H1 (cell line): ENCODE results near the gene TLR7. TPM values are rescaled to one million over a fixed set of nuclear protein-coding genes. Genes with fewer than 3 reads are reported as not detected.

Source experiments
- CTCF ChIA-PET: fragments of 300-600 bp; sonication (Branson Sonifier 250); formaldehyde crosslinking; loops from one replicate; lab custom pipeline; 2021; ENCODE audit not compliant: partially characterized antibody; lab: Charles Lee
- POLR2A ChIA-PET: fragments of 300-600 bp; sonication (Branson Sonifier 250); formaldehyde crosslinking; loops from one replicate; lab custom pipeline; 2021; ENCODE audit warnings: inconsistent platforms; ENCODE audit not compliant: partially characterized antibody; lab: Charles Lee
- DNase-seq, 2 experiments: peaks; one replicate each; pipeline versions ENCODE4 v3.0.0 to v3.0.0-alpha.2; 2010 to 2022; ENCODE audit warnings: low spot score in 2 of 2, low read depth in 1 of 2, mixed read lengths in 1 of 2
- FAIRE-seq: peaks from 2 replicates; lab custom pipeline; 2011; peaks lifted over from hg19 to GRCh38; lab: Jason Lieb, UNC
- H2AFZ ChIP-seq: 2 replicates; pipeline ENCODE4 v1.8.1; 2012; ENCODE audit warnings: low read length, inconsistent platforms
- H2AK5ac ChIP-seq: 2 replicates; pipeline ENCODE4 v1.6.1; 2013; ENCODE audit warnings: low read depth, low read length
- H2BK120ac ChIP-seq: replicated peaks from 2 replicates; pipeline ENCODE3; 2013; ENCODE audit warnings: low read depth, low read length, inconsistent platforms
- H2BK12ac ChIP-seq: 2 replicates; pipeline ENCODE4 v1.6.1; 2013; ENCODE audit warnings: low read depth, low read length
- H2BK15ac ChIP-seq: 2 replicates; pipeline ENCODE4 v1.6.1; 2013; ENCODE audit warnings: low read length
- H2BK20ac ChIP-seq: 2 replicates; pipeline ENCODE4 v1.6.1; 2013; ENCODE audit warnings: low read length
- H2BK5ac ChIP-seq: 2 replicates; pipeline ENCODE4 v1.6.1; 2013; ENCODE audit warnings: low read depth, low read length
- H3K14ac ChIP-seq: 2 replicates; pipeline ENCODE4 v1.6.1; 2013; ENCODE audit warnings: inconsistent platforms; ENCODE audit not compliant: insufficient read length
- H3K18ac ChIP-seq: 2 replicates; pipeline ENCODE4 v1.6.1; 2013; ENCODE audit warnings: low read length; ENCODE audit errors: extremely low read depth
- H3K23ac ChIP-seq: 2 replicates; pipeline ENCODE4 v1.6.1; 2013; ENCODE audit warnings: inconsistent platforms; ENCODE audit not compliant: insufficient read length
- H3K23me2 ChIP-seq: 2 replicates; pipeline ENCODE4 v1.6.1; 2013; ENCODE audit warnings: low read depth, low read length
- H3K27ac ChIP-seq: 2 replicates; pipeline ENCODE4 v1.6.1; 2011; ENCODE audit warnings: low read depth, low read length, inconsistent platforms
- H3K27me3 ChIP-seq, 4 experiments: replicated peaks in 1 of 4; 1 replicate in 1 of 4; 2 replicates in 3 of 4; pipeline versions ENCODE4 v1.6.1 to v1.8.1; 2011 to 2013; ENCODE audit warnings: low read length in 3 of 4, mild to moderate bottlenecking in 3 of 4, inconsistent platforms in 2 of 4, mixed read lengths in 2 of 4, moderate library complexity in 1 of 4; ENCODE audit not compliant: control insufficient read depth in 3 of 4, insufficient read depth in 3 of 4; ENCODE audit errors: extremely low read depth in 1 of 4
- H3K36me3 ChIP-seq, 4 experiments: 2 replicates each; pipeline versions ENCODE4 v1.6.1 to v1.8.1; 2011 to 2013; ENCODE audit warnings: mild to moderate bottlenecking in 4 of 4, low read length in 3 of 4, moderate library complexity in 2 of 4, control low read depth in 1 of 4, inconsistent platforms in 1 of 4; ENCODE audit not compliant: insufficient read depth in 4 of 4, control insufficient read depth in 2 of 4
- H3K4ac ChIP-seq: replicated peaks from 2 replicates; pipeline ENCODE3; 2013; ENCODE audit warnings: low read length, low read depth, mixed read lengths, inconsistent platforms; ENCODE audit not compliant: insufficient read length
- H3K4me1 ChIP-seq, 4 experiments: replicated peaks in 1 of 4; 1 replicate in 1 of 4; 2 replicates in 3 of 4; pipeline versions ENCODE4 v1.6.1 to v1.8.1; 2011 to 2013; ENCODE audit warnings: low read length in 3 of 4, inconsistent platforms in 2 of 4, mixed read lengths in 1 of 4; ENCODE audit not compliant: insufficient read depth in 4 of 4, control insufficient read depth in 3 of 4
- H3K4me2 ChIP-seq, 2 experiments: 2 replicates each; pipeline versions ENCODE4 v1.6.1 to v1.8.1; 2011 to 2013; ENCODE audit warnings: low read depth in 2 of 2, low read length in 2 of 2, control low read depth in 1 of 2, inconsistent platforms in 1 of 2, mild to moderate bottlenecking in 1 of 2; ENCODE audit not compliant: insufficient read depth in 1 of 2
- H3K4me3 ChIP-seq, 4 experiments: fragments of 200-600, 300-600 bp in 1 of 4; sonication (generic), shearing (Covaris generic), sonication (Bioruptor Twin) in 1 of 4; 2 replicates each; pipeline versions ENCODE4 v1.5.1 to v1.8.1; 2011 to 2016; ENCODE audit warnings: low read length in 4 of 4, low read depth in 3 of 4, control low read depth in 2 of 4, inconsistent platforms in 2 of 4, mild to moderate bottlenecking in 2 of 4, mixed read lengths in 1 of 4, moderate library complexity in 1 of 4; ENCODE audit not compliant: insufficient read depth in 2 of 4; ENCODE audit errors: extremely low read depth in 1 of 4
- H3K56ac ChIP-seq: replicated peaks from 2 replicates; pipeline ENCODE3; 2013; ENCODE audit warnings: low read depth, mild to moderate bottlenecking, mixed read lengths, low read length, inconsistent platforms; ENCODE audit not compliant: insufficient read length
- H3K79me1 ChIP-seq: 2 replicates; pipeline ENCODE4 v1.6.1; 2013; ENCODE audit warnings: low read depth, low read length, control low read depth
- H3K79me2 ChIP-seq, 2 experiments: 2 replicates each; pipeline versions ENCODE4 v1.6.1 to v1.8.1; 2012 to 2013; ENCODE audit warnings: low read length in 2 of 2, mild to moderate bottlenecking in 2 of 2, inconsistent platforms in 1 of 2; ENCODE audit not compliant: insufficient read depth in 2 of 2, control insufficient read depth in 1 of 2
- H3K9ac ChIP-seq, 4 experiments: replicated peaks in 1 of 4; 1 replicate in 1 of 4; 2 replicates in 3 of 4; pipeline versions ENCODE4 v1.6.1 to v1.8.1; 2011 to 2013; ENCODE audit warnings: low read depth in 3 of 4, low read length in 3 of 4, control low read depth in 2 of 4, mild to moderate bottlenecking in 2 of 4, moderate library complexity in 2 of 4, inconsistent platforms in 1 of 4; ENCODE audit errors: extremely low read depth in 1 of 4
- H3K9me3 ChIP-seq, 2 experiments: 2 replicates each; pipeline versions ENCODE4 v1.6.1 to v1.8.1; 2012 to 2013; ENCODE audit warnings: mild to moderate bottlenecking in 2 of 2, moderate library complexity in 2 of 2, control low read depth in 1 of 2, inconsistent platforms in 1 of 2, low read depth in 1 of 2, low read length in 1 of 2, mixed read lengths in 1 of 2; ENCODE audit not compliant: insufficient read depth in 2 of 2
- H4K20me1 ChIP-seq, 2 experiments: replicated peaks in 1 of 2; 2 replicates each; pipeline versions ENCODE3 to v1.8.1; 2011 to 2013; ENCODE audit warnings: inconsistent platforms in 2 of 2, low read length in 2 of 2, mild to moderate bottlenecking in 1 of 2; ENCODE audit not compliant: insufficient read depth in 2 of 2, control insufficient read depth in 1 of 2
- H4K5ac ChIP-seq: 2 replicates; pipeline ENCODE4 v1.6.1; 2013; ENCODE audit warnings: low read length, low read depth, mixed read lengths, inconsistent platforms; ENCODE audit not compliant: insufficient read length
- H4K8ac ChIP-seq: 2 replicates; pipeline ENCODE4 v1.8.0; 2013; ENCODE audit warnings: mild to moderate bottlenecking, moderate library complexity, low read length, inconsistent platforms; ENCODE audit not compliant: insufficient read depth; ENCODE audit errors: extremely low read depth
- H4K91ac ChIP-seq: replicated peaks from 2 replicates; pipeline ENCODE3; 2013; ENCODE audit warnings: low read length, mixed read lengths, inconsistent platforms; ENCODE audit not compliant: insufficient read length
- ATF3 ChIP-seq: IDR thresholded peaks from 2 replicates; pipeline ENCODE4 v1.6.1; 2011; ENCODE audit warnings: low read depth, mild to moderate bottlenecking, low read length; ENCODE audit not compliant: insufficient read depth
- BRCA1 ChIP-seq: IDR thresholded peaks from 2 replicates; pipeline ENCODE4 v1.6.1; 2012; ENCODE audit warnings: low read depth, low read length, improper control_type of control experiment
- CTCF ChIP-seq, 3 experiments: IDR thresholded peaks; 1 replicate in 2 of 3; 2 replicates in 1 of 3; pipeline versions ENCODE4 v1.5.1 to v1.6.1; 2011; ENCODE audit warnings: low read length in 3 of 3, mild to moderate bottlenecking in 3 of 3, inconsistent platforms in 2 of 3, low read depth in 1 of 3, moderate library complexity in 1 of 3; ENCODE audit not compliant: insufficient read depth in 1 of 3; ENCODE audit errors: control extremely low read depth in 1 of 3
- HDAC2 ChIP-seq, 2 experiments: fragments of 300-600 bp in 1 of 2; sonication (generic) in 1 of 2; IDR thresholded peaks; 2 replicates each; pipeline ENCODE4 v1.6.1; 2011 to 2012; ENCODE audit warnings: low read depth in 2 of 2, low read length in 2 of 2, mild to moderate bottlenecking in 2 of 2, moderate library complexity in 2 of 2, borderline replicate concordance in 1 of 2, inconsistent platforms in 1 of 2
- MAFK ChIP-seq: IDR thresholded peaks from 2 replicates; pipeline ENCODE4 v1.6.1; 2012; ENCODE audit warnings: low read depth, mild to moderate bottlenecking, improper control_type of control experiment, low read length
- RAD21 ChIP-seq, 2 experiments: IDR thresholded peaks in 1 of 2; conservative IDR thresholded peaks in 1 of 2; 2 replicates each; pipeline ENCODE4 v1.6.1; 2011; ENCODE audit warnings: low read depth in 2 of 2, low read length in 2 of 2, improper control_type of control experiment in 1 of 2, inconsistent platforms in 1 of 2, mild to moderate bottlenecking in 1 of 2, moderate library complexity in 1 of 2
- WGBS, 2 experiments: shearing (Covaris generic) in 1 of 2; methylation state at CpG; one replicate each; pipeline versions ENCODE4 v1.1.6 to v1.1.7; 2013 to 2015; ENCODE audit warnings: low lambda C conversion rate in 2 of 2, mixed read lengths in 2 of 2, inconsistent platforms in 1 of 2, low coverage in 1 of 2, missing lambda C conversion rate in 1 of 2; ENCODE audit not compliant: insufficient replicate concordance in 2 of 2, insufficient coverage in 1 of 2, insufficient read length in 1 of 2; ENCODE audit errors: extremely low coverage in 1 of 2, missing lambda C conversion rate in 1 of 2; 5-methylcytosine and 5-hydroxymethylcytosine counted together
- polyA plus RNA-seq, 7 experiments: library from polyadenylated mRNA; depleted of rRNA in 3 of 7; stranded (reverse) in 5 of 7; unstranded in 2 of 7; fragments of >200 nt in 5 of 7; fragments of 200-250 nt in 2 of 7; gene quantifications; 1 replicate in 5 of 7; 2 replicates in 1 of 7; 4 replicates in 1 of 7; pipeline versions ENCODE4 v1.2.1 to v1.2.3, GENCODE V29; 2011 to 2013; ENCODE audit warnings: missing spikeins in 2 of 7, mixed read lengths in 2 of 7
- total RNA-seq: library from RNA; stranded (reverse); fragmentation: NEBNext Ultra II Directional; extraction: Animal tissue kit (Norgen Biotek cat#: 25700); gene quantifications from 2 replicates; pipeline ENCODE4 v1.2.1, GENCODE V29; 2021

TLR7 gene
- total and polyA plus RNA-seq, 2 of the 8 experiments (the other 6 are each of a cell fraction or from before 2014, with no cell fraction given), result 0.02 TPM; not detected in 1

- TF ChIP-seq MAFK (no peak), ATF3 (no peak), HDAC2 (IDR thresholded peaks at IDR 0.05; ENCODE audit: borderline replicate concordance in 1 of 2, low read depth in 2 of 2, low read length in 2 of 2) (0 out of 4 replicates have a peak, but pooled peaks of 1 of the 2 experiments have one; percentile 29), CTCF (IDR thresholded peaks at IDR 0.05; ENCODE audit: control extremely low read depth in 1 of 3, insufficient read depth in 1 of 3, low read depth in 1 of 3, low read length in 3 of 3) (peak; percentile 15 to 44 (median 26)), RAD21 (IDR thresholded peaks at IDR 0.05 in 1 of 2, conservative IDR thresholded peaks at IDR 0.05 in 1 of 2; ENCODE audit: low read depth in 2 of 2, low read length in 2 of 2) (peak; percentile 53 to 63), BRCA1 (no peak)
- ChIA-PET CTCF (interaction anchor here (1.0 to 1.7 kb wide), 4 partner anchors 9 to 90 kb away, joined by 3 to 11 read pairs (median 6); no protein-coding TSS in a partner anchor), POLR2A (no interaction called here)
- FAIRE-seq, result peak; percentile 90
- Histone ChIP-seq H3K79me2 (no peaks in the 10 kb centered on the region), H3K4me3 (no peak overlapping the region), H3K4me1 (no peaks in the 10 kb centered on the region), H2AFZ (no peak overlapping the region), H3K9me3 (no peaks in the 10 kb centered on the region), H3K27ac (no peak overlapping the region), H3K9ac (no peak overlapping the region), H2AK5ac (no peak overlapping the region), H4K20me1 (no peaks in the 10 kb centered on the region), H3K23ac (no peak overlapping the region), H3K14ac (no peak overlapping the region), H3K4me2 (no peak overlapping the region), H4K5ac (no peak overlapping the region), H3K23me2 (no peaks in the 10 kb centered on the region), H3K79me1 (no peaks in the 10 kb centered on the region), H4K91ac (no peak overlapping the region), H3K56ac (no peak overlapping the region), H4K8ac (no peak overlapping the region), H3K36me3 (no peaks in the 10 kb centered on the region), H2BK20ac (no peak overlapping the region), H3K27me3 (no peaks in the 10 kb centered on the region), H2BK120ac (no peak overlapping the region), H2BK15ac (no peak overlapping the region), H3K18ac (no peak overlapping the region), H3K4ac (no peak overlapping the region), H2BK5ac (no peak overlapping the region), H2BK12ac (no peak overlapping the region)
- WGBS, 2 experiments, result 77% methylated on average over 11 of the region's 12 CpGs; no CpG with 5 or more reads in 1 of the 2 experiments
- no peak for DNase-seq
Measured at GRCh38 chrX:12894074-12895030, 27.5 kb downstream of the TLR7 start.
